Right atrium auricular region (tissue), 2 donors: ENCODE measurements around the gene PAN3. TPM values are rescaled to one million over a fixed set of nuclear protein-coding genes. Genes with fewer than 3 reads are reported as not detected.

Source experiments
- DNase-seq: peaks from one replicate; pipeline ENCODE4 v3.0.0-alpha.2; 2019; ENCODE audit warnings: low spot score
- H3K27ac ChIP-seq, 2 donors: fragments of 200-600 bp; sonication (generic); 1 replicate in 1 of 2; 2 replicates in 1 of 2; pipeline ENCODE4 v1.5.1; 2016 to 2019
- H3K27me3 ChIP-seq, 2 donors: fragments of 200-600 bp; sonication (generic); one replicate each; pipeline versions ENCODE4 v1.5.1 to v1.6.0; 2017 to 2019
- H3K36me3 ChIP-seq: fragments of 200-600 bp; sonication (generic); one replicate; pipeline ENCODE4 v1.5.1; 2016
- H3K4me1 ChIP-seq, 2 donors: fragments of 200-600 bp; sonication (generic); one replicate each; pipeline versions ENCODE4 v1.5.1 to v1.6.0; 2017 to 2019
- H3K4me3 ChIP-seq, 2 donors: fragments of 200-600 bp; sonication (generic); 1 replicate in 1 of 2; 2 replicates in 1 of 2; pipeline ENCODE4 v1.5.1; 2017 to 2019; ENCODE audit warnings: mild to moderate bottlenecking in 1 of 2, moderate library complexity in 1 of 2
- H3K9me3 ChIP-seq, 2 donors: fragments of 200-600 bp; sonication (generic); one replicate each; pipeline ENCODE4 v1.5.1; 2019
- CTCF ChIP-seq, 2 donors: fragments of 200-600 bp; sonication (generic); IDR thresholded peaks; one replicate each; pipeline ENCODE4 v1.5.1; 2019; ENCODE audit warnings: antibody characterized with exemption in 2 of 2
- total RNA-seq, 2 donors: library from RNA; depleted of rRNA; stranded (reverse); fragments of >200 nt; gene quantifications; one replicate each; pipeline ENCODE4 v1.1.0, GENCODE V29; 2016

PAN3 gene
- total RNA-seq, 2 donors from 2014 or later, result 8.7 to 12.0 TPM

- no peak for DNase-seq
- no peaks in the 10 kb centered on the region for H3K36me3 ChIP-seq
- H3K4me3 ChIP-seq, result no peak overlapping the region
- H3K27ac ChIP-seq, result no peak overlapping the region
- H3K27me3 ChIP-seq, result no peaks in the 10 kb centered on the region
- no peak for TF ChIP-seq CTCF (IDR thresholded peaks at IDR 0.05)
- no peaks in the 10 kb centered on the region for H3K9me3 ChIP-seq
- H3K4me1 ChIP-seq, result peaks cover 0 to 10% of the 10 kb centered on the region in 2 donors
Observed at GRCh38 chr13:28163587-28163986, 25.2 kb downstream of the PAN3 start.

- DNase-seq, result no peak
- TF ChIP-seq CTCF (IDR thresholded peaks at IDR 0.05), result no peak
- peaks cover 0 to 6% of the 10 kb centered on the region in 2 donors for H3K4me1 ChIP-seq
- no peak overlapping the region for H3K27ac ChIP-seq
- H3K9me3 ChIP-seq, result no peaks in the 10 kb centered on the region
- no peaks in the 10 kb centered on the region for H3K36me3 ChIP-seq
- H3K4me3 ChIP-seq, result no peak overlapping the region
- no peaks in the 10 kb centered on the region for H3K27me3 ChIP-seq
Observed at GRCh38 chr13:28166257-28166656, 27.9 kb downstream of the PAN3 start.

GRCh38 chr13:28171266-28171665 is 32.9 kb downstream of the PAN3 start:
- Histone ChIP-seq H3K9me3 (no peaks in the 10 kb centered on the region), H3K36me3 (no peaks in the 10 kb centered on the region)
- TF ChIP-seq CTCF (IDR thresholded peaks at IDR 0.05), result no peak

GRCh38 chr13:28172947-28173346 is 34.6 kb downstream of the PAN3 start:
- DNase-seq, result no peak
- H3K27me3 ChIP-seq, result no peaks in the 10 kb centered on the region
- H3K9me3 ChIP-seq, result no peaks in the 10 kb centered on the region
- H3K27ac ChIP-seq, result no peak overlapping the region
- no peaks in the 10 kb centered on the region for H3K36me3 ChIP-seq
- H3K4me3 ChIP-seq, result no peak overlapping the region
- H3K4me1 ChIP-seq, result no peaks in the 10 kb centered on the region
- no peak for TF ChIP-seq CTCF (IDR thresholded peaks at IDR 0.05)

More at GRCh38 chr13:28171266-28171665, 32.9 kb downstream of the PAN3 start:
- H3K27me3 ChIP-seq, result no peaks in the 10 kb centered on the region
- H3K4me1 ChIP-seq, result no peaks in the 10 kb centered on the region
- no peak for DNase-seq
- H3K4me3 ChIP-seq, result no peak overlapping the region
- H3K27ac ChIP-seq, result no peak overlapping the region

- Histone ChIP-seq H3K36me3 (no peaks in the 10 kb centered on the region), H3K27ac (no peak overlapping the region), H3K9me3 (no peaks in the 10 kb centered on the region), H3K4me1 (no peaks in the 10 kb centered on the region), H3K27me3 (no peaks in the 10 kb centered on the region), H3K4me3 (no peak overlapping the region)
- TF ChIP-seq CTCF (IDR thresholded peaks at IDR 0.05), result no peak
- no peak for DNase-seq
Observed at GRCh38 chr13:28173793-28174192, 35.4 kb downstream of the PAN3 start.

- Histone ChIP-seq H3K27me3 (no peaks in the 10 kb centered on the region), H3K4me1 (no peaks in the 10 kb centered on the region), H3K36me3 (no peaks in the 10 kb centered on the region), H3K27ac (no peak overlapping the region), H3K4me3 (no peak overlapping the region), H3K9me3 (no peaks in the 10 kb centered on the region)
- TF ChIP-seq CTCF (IDR thresholded peaks at IDR 0.05), result no peak
- no peak for DNase-seq
Observed at GRCh38 chr13:28177327-28177726, 39.0 kb downstream of the PAN3 start.
